ENCODE data around the gene B4GALNT2.
"Not testable (repeated sequence)": the region's sequence is repeated elsewhere in the genome, so short reads cannot be mapped to it uniquely, and the experiment has no call there.

B4GALNT2 gene

GRCh38 chr17:49120166-49120565 lies 12.4 kb upstream of the B4GALNT2 start:
- DNase-seq (ENCODE audit: low read depth) = no peak

DNA sequence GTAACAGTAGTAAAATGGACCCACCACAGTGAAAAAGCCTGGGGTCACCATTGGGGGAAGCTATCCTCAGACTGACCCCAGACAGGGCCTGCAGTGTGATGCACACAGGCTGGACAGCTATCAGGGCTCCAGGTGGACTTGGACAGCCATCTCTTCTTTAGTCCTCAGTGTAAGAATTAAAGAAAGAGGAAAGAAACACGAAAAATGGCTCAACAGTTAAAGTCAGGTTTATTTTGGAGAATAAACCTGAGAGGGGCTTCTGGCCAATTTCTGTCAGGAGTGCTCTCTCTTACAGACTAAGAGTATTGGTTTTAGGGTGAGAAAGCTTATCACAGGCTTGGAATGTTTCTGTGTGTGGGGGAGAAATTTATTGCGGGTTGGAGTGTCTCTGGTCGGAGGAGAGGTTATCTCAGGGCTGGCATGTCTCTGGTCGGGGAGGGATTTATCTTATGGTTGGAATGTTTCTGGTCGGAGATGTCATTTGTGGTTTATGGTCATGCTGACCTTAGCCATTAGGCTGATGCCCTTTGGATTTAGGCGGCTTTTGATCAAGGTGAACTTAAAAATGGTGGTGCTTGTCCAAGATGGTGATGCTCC lies 10.8 kb upstream of the B4GALNT2 start:
- no peak for DNase-seq (ENCODE audit: low read depth)

DNA sequence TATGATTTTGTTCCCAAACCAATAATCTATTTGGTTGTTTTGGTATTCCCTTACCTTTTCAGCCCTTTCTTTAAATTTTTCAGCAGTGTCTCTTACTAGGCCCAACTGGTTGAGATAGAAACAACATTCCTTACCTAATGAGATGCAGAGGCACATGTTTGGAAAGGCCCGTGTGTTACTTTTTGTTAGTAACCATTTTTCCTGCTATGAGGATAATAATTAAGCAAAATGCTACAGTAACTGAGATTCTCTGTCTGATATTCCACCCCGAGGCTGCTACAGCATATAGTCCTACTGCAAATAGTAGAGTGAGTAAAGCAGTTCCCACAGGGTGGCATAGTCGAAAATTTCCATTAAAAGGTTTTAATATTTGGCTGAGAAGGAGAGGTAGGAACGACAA lies 10.0 kb upstream of the B4GALNT2 start:
- DNase-seq (ENCODE audit: low read depth) = no peak

DNA sequence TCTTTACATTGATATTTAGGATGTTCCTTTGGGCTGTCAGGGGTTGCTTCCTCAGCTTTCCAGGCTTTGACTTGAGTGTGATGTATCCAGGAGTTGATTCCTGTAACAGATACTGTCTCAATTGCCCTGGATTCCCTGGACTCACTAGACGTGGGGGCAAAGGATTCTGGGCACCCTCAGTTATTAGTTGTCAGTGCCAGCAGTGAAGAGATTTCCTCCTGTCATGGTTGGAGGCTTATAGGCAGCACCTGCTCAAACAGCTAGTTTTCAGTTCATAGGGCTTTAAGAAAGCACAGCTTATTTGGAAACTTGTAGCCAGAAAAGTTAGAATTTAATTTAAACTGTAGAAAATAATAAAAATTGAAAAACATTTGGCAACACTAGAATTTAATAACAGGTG lies 9.5 kb upstream of the B4GALNT2 start:
- DNase-seq (ENCODE audit: low read depth) = no peak

- no peak for DNase-seq (ENCODE audit: low read depth)
Observed at GRCh38 chr17:49125449-49125848, 7.1 kb upstream of the B4GALNT2 start.

DNA sequence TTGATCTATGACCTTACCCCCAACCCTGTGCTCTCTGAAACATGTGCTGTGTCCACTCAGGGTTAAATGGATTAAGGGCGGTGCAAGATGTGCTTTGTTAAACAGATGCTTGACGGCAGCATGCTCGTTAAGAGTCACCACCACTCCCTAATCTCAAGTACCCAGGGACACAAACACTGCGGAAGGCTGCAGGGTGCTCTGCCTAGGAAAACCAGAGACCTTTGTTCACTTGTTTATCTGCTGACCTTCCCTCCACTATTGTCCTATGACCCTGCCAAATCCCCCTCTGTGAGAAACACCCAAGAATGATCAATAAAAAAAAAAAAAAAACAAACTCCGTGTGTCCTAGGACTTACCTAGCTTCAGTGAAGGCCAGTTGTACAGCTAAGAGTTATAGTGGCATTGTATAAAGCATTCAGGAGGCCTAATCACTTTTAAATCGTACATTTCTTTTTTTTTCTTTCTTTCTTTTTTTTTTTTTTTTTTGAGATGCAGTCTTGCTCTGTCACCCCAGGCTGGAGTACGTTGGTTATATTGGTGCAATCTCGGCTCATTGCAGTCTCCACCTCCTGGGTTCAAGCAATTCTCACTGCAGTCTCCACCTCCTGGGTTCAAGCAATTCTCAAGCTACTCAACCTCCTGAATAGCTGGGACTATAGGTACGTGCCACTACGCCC lies 6.2 kb upstream of the B4GALNT2 start:
- DNase-seq (ENCODE audit: low read depth) = not testable (repeated sequence)

DNA sequence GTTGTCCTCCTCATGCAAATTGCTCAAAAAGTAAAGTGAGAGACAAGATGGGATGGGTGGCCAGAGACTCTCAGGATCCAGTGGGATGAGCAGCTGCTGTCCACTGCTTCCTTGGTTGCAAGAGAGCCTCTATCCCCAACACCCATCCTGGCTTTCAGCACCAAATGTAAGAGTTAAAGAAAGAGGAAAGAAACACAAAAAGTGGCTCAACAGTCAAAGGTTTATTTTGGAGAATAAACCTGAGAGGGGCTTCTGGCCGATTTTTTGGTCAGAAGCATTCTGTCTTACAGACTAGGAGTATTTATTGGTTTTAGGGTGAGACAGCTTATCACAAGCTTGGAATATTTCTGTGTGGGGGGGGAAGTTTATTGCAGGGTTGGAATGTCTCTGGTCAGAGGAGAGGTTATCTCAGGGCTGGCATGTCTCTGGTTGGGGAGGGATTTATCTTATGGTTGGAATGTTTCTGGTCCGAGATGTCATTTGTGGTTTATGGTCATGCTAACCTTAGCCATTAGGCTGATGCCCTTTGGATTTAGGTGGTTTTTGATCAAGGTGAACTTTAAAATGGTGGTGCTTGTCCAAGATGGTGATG lies 3.1 kb upstream of the B4GALNT2 start:
- not testable (repeated sequence) for DNase-seq (ENCODE audit: low read depth)

- no peak for DNase-seq (ENCODE audit: low read depth)
Observed at GRCh38 chr17:49130891-49131290, 1.7 kb upstream of the B4GALNT2 start.

DNA sequence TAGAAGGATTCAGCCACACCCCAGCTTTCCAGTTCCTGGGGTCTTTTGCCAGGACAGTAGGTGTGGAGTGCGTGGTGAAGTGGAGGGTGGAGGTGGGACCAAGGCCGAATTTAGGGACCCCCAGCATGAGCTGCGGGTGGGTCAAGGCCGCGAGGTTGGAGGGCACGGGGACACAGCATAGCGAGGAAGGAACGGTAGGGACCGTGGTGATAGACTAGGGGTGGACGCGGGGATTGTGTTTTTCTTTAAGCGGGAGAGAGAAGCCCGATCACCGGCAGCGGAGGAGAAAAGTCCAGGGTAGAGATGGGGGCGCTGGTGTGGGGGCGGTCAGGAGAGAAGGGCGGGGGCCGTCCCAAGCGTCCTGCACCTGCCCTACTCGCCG lies 261 bp upstream of the B4GALNT2 start:
- no peak for DNase-seq (ENCODE audit: low read depth)

DNA sequence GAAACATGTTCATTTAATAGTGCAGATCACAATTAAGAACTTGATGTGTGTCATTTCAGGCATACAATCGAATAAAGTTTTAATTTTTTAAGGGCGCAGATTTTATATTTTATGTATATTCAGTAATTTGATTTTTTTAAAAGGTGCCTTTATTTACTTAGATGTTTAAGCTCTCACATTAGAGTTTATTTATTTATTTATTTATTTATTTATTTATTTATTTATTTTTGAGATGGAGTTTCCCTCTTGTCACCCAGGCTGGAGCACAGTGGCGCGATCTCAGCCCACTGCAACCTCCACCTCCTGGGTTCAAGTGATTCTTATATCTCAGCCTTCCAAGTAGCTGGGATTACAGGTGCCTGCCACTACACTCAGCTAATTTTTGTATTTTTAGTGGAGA lies 3.8 kb downstream of the B4GALNT2 start:
- DNase-seq (ENCODE audit: low read depth) = no peak

DNA sequence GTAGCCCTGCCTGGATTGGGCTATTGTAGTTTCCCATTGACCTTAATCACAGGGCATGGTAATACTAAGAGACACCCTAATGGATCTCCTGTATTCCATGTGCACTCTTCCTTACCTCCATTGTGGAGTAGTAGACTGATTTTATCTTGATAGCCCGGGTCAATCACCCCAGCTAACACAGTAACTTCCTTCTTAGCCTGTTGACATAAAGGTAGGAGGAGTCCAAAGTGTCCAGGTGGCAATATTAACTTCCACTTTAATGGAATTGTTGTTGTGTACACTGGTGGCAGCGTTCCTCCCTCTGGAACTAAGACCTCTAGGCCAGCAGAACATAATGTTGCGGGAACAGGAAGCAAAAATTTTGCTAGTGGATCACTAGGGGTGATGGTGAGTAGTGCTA lies 13.1 kb downstream of the B4GALNT2 start:
- DNase-seq (ENCODE audit: low read depth) = not testable (repeated sequence)

GRCh38 chr17:49146620-49147306 lies 14.2 kb downstream of the B4GALNT2 start:
- no peak for DNase-seq (ENCODE audit: low read depth)

DNA sequence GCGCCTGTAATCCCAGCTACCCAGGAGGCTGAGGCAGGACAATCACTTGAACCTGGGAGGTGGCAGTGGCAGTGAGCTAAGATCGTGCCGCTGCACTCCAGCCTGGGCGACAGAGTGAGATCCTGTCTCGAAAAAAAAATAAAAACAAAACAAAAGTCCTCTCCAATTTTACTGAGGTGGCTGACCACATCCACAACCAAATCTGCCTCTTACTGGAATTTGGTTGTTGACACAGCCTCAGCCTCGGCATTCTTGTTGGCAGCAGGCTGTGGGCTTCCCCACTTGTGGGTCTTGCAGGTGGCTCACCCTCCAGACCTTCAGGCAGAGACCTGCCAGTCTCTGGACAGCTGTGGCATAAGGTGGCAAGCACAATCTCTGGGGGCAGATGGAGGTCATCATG lies 15.6 kb downstream of the B4GALNT2 start:
- DNase-seq (ENCODE audit: low read depth) = no peak

- no peak for DNase-seq (ENCODE audit: low read depth)
Observed at GRCh38 chr17:49151996-49152395, 19.4 kb downstream of the B4GALNT2 start.

DNA sequence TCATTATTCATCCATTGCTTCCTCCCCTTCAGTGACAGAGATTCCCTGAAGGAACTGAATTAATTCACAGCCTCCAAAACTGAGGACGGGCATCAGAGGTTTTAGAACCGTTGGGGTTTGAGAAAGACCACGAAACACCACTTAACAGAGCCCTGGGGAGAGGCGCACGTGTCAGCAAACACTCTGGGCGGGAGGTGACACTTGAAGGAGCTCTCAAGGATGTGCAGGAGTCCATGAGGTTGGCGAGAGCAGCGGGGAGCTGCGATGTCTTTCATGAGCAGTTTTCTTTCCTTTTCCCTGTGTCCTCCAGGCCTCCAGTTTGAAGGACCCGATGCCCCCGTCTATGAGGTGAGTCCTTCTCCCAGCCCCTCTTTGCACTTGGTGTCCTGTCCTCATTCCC lies 23.7 kb downstream of the B4GALNT2 start:
- no peak for DNase-seq (ENCODE audit: low read depth)

GRCh38 chr17:49157784-49158183 lies 25.2 kb downstream of the B4GALNT2 start:
- no peak for DNase-seq (ENCODE audit: low read depth)

- no peak for DNase-seq (ENCODE audit: low read depth)
Observed at GRCh38 chr17:49162866-49163265, 30.3 kb downstream of the B4GALNT2 start.

GRCh38 chr17:49165143-49165542 lies 32.6 kb downstream of the B4GALNT2 start:
- no peak for DNase-seq (ENCODE audit: low read depth)

GRCh38 chr17:49168706-49169105 lies 36.1 kb downstream of the B4GALNT2 start:
- no peak for DNase-seq (ENCODE audit: low read depth)

- DNase-seq (ENCODE audit: low read depth) = no peak
Observed at GRCh38 chr17:49170216-49170615, 37.6 kb downstream of the B4GALNT2 start.

GRCh38 chr17:49170711-49171110 lies 38.1 kb downstream of the B4GALNT2 start:
- not testable (repeated sequence) for DNase-seq (ENCODE audit: low read depth)

- DNase-seq (ENCODE audit: low read depth) = not testable (repeated sequence)
Observed at GRCh38 chr17:49175978-49176377, 43.4 kb downstream of the B4GALNT2 start.

DNA sequence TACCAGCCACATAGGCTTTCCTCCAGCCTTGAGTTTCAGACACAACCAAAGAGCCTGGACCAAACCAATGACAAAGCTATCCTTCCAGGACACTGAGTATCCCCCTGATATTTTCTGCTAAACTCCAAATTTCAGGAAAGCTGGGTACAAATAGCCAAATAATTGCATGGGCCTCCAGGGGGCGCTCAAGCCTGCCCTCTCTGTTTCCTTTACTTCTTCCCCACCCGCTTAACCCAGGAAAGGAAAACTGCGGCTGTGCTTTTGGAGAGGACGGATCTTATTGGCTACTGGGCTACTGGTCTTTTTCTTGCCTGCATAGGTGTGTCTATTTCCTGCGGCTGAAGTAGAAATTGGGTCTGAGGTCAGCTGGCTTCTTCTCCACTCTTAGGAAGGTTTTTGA lies 47.7 kb downstream of the B4GALNT2 start:
- DNase-seq (ENCODE audit: low read depth) = peak; percentile 40

Data from T follicular helper cell (primary cell).